ENCODE results near the gene B9D1.

- TF ChIP-seq, protein P1, sequence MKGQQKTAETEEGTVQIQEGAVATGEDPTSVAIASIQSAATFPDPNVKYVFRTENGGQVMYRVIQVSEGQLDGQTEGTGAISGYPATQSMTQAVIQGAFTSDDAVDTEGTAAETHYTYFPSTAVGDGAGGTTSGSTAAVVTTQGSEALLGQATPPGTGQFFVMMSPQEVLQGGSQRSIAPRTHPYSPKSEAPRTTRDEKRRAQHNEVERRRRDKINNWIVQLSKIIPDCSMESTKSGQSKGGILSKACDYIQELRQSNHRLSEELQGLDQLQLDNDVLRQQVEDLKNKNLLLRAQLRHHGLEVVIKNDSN (IDR thresholded peaks at IDR 0.05): no peak
- TF ChIP-seq TAF1 (IDR thresholded peaks at IDR 0.05; ENCODE audit: low read depth) (no peak), RAD21 (IDR thresholded peaks at IDR 0.05; ENCODE audit: low read depth) (no peak), REST (IDR thresholded peaks at IDR 0.05; ENCODE audit: low read depth) (no peak), EGR1 (IDR thresholded peaks at IDR 0.05) (no peak), EP300 (IDR thresholded peaks at IDR 0.05; ENCODE audit: borderline replicate concordance) (no peak), YY1 (IDR thresholded peaks at IDR 0.05; ENCODE audit: low read depth) (no peak), CEBPB (IDR thresholded peaks at IDR 0.05) (no peak), TEAD4 (IDR thresholded peaks at IDR 0.05) (no peak), FOXM1 (IDR thresholded peaks at IDR 0.05; ENCODE audit: borderline replicate concordance, low read depth) (no peak), CREB1 (IDR thresholded peaks at IDR 0.05; ENCODE audit: low read depth) (no peak), NFIC (IDR thresholded peaks at IDR 0.05) (no peak)
- TF ChIP-seq, protein P2, sequence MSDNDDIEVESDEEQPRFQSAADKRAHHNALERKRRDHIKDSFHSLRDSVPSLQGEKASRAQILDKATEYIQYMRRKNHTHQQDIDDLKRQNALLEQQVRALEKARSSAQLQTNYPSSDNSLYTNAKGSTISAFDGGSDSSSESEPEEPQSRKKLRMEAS (IDR thresholded peaks at IDR 0.05): no peak
Measured at GRCh38 chr17:19346351-19347255, 15.9 kb downstream of the B9D1 start.
